Limb (tissue), 2 donors: ENCODE data around the gene ACTL8.
"Not testable (repeated sequence)": the region's sequence is repeated elsewhere in the genome, so short reads cannot be mapped to it uniquely, and the experiment has no call there.

ENCODE experiments used
- DNase-seq, 2 donors: peaks; one replicate each; pipeline ENCODE4 v3.0.0-alpha.2; 2016; ENCODE audit errors: extremely low spot score in 2 of 2

ACTL8 gene

GRCh38 chr1:17735348-17735747, 19.8 kb upstream of the ACTL8 start:
- no peak for DNase-seq

GRCh38 chr1:17735793-17736192, 19.3 kb upstream of the ACTL8 start:
- no peak for DNase-seq

DNA sequence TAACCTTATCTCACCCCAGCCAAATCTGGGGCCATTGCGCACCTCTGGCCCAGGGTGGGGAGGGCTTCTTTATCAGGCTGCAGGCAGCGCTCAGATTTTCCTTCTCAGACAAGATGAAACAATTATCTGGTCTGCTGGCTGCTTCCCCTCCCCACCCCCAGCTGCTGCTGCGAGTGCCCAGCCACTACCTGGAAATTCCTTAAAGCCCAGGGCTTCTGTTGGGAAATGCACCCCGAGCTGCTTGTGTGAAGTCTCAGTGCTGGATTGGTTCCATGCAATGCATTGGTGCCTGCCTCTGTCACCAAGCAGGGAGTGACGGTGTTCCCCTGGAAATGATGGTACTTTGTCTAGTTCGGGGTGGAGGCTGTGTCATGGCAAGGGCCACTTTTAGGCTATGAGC, 18.5 kb upstream of the ACTL8 start:
- no peak for DNase-seq

DNA sequence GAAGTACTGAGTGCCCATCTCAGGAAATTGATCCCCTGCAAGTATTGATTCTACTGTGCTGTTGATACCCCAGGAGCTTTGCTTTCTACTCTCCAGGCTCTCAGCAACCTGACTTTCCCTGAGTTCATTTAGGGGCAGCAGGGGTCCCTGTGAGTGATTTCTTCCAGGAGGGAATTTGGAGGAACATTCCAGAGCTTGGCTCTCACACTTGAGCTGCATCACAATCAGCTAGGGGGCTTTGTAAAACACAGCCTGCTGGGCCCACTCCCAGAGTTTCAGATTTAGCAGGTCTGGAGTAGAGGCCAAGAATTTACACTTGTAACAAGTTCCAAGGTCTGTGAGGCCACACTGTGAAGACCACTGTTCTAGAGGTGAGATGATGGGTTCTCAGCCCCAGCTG, 16.1 kb upstream of the ACTL8 start:
- no peak for DNase-seq

DNA sequence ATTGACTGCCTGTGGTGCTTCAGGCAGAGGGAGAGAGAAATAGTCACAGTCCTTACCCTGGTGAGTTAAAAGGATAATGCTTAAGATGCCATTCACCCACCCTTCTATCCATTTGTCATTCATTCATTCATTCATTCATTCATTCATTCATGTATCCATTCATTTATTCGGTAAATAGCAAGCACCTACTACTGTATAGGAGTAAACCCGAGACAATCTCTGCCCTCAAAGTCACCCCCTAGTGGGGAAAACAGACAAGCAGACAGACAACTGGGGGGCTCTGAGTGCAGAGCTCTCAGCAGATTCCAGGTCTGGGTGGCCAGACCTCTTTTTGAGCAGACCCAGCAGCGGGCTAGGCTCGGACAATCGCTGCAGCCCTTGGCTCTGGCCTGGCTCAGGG, 14.1 kb upstream of the ACTL8 start:
- no peak for DNase-seq

DNA sequence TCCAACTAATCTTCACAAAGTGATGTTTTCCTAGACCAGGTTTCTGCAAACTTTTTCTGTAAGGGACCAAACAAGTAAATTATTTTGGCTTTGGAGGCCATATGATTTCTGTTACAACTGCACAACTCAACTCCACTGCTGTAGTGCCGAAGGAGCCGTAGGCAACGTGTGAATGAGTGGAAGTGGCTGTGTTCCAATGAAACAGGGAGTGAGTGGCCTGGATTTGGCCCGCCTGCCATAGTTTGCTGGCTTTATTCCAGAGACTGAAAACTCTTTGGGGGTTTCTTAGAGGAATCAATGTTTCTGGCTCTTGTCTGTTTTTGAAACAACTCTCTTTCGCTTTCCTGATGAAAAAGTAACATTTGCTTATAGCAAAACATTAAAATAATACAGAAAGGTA, 12.6 kb upstream of the ACTL8 start:
- peak; percentile 42 to 64 for DNase-seq

DNA sequence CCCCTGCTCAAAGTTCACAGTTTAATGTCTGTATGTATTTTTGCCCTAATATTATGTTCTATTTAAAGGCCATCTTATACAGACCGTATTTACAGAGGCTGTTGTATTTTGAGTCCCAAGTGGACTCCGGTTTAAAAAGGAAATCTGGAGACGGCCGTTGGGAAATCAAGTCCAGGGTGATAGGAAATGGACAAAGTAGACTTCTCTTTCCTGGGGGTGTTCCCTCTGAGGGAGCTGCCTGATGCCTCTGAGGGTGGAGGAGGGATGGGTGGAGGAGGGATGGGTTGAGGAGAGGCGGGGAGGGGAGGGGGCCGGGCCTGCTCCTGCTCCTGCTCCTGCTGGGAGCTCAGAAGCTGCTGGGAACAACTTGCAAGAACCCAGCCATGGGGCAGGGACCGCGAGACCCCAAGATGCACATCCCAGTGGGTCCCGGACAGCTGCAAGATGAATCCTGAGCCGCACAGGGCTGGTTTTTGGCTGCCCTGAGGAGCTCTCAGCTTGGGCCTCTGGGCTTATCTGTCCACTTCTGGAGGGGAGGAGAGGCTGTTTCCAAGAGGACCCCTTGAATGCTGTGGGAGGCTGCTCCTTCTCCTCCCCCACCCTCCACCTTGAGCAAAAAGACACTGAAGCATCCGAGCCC, 12.0 kb upstream of the ACTL8 start:
- DNase-seq: no peak

DNA sequence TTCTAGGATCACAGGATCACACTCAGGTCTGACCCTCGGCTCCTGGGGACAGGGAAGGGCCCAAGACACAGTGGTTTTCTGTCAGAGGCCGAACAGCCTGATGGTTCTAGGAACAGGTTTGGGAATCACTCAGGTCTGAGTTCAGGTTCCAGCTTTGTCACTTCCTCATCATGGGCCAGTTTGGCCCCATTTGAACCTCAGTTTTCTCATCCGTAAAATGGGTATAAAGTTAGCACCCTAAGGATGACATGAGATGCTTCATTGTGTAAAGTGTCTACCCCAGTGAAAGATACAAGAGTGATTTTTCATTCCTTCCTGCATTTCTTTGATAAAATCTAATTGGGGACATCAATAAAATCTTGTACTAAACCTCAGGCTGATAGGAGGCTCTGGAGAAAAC, 11.2 kb upstream of the ACTL8 start:
- no peak for DNase-seq

DNA sequence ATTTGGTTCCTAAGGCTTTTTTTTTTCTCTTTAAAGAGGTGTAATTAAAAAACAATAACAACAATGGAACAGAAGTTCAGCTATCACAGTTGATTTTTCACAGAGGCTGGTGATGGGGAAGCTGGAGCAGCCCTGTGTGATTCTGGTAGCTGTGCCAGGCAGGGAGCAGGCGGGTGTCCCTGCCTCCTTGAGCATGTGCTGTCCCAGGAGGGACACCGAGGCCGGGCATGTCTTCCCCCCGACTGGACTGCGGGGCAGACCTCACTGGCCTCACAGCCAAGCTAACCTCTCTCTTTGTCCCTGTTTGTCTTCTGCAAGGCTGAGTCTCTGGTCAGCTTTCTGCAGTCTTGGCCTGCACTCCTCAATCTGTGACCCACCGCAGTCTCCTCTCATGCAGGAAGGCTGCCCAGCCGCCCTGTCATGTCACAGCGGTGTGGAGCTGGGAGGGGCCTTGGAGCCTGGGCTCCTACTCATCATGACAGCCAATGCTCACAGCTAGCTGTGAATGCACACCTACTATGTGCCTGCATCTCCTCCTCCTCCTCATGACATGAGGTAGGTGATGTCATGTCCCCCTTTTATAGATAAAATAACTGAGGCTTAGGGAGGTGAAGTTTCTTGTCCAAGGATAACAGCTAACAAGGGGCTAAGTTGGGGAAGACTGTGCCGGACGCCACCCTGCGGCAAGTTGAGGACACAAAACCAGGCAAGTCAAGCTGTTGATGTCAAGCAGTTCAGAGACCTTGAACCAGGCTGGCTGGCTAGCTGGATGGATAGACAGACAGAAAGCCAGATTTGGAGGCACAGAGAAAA, 10.3 kb upstream of the ACTL8 start:
- DNase-seq: no peak

- no peak for DNase-seq
These were observed 9.6 kb upstream of the ACTL8 start for GRCh38 chr1:17745479-17745955.

DNA sequence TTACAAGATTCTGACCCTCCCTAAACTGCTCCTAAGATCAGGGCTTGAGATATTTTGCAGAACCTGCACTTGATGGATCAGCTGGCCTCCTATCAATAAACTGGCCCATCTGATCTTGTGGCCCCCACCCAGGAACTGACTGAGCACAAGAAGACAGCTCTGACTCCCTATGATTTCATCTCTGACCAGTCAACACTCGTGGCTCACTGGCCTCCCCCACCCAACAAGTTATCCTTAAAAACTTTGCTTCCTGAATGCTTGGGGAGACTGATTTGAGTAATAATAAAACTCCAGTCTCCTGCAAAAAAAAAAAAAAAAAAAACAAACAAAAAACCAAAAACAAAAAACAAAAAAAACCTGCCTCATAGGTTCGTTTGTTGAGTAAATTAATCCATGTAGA, 8.9 kb upstream of the ACTL8 start:
- DNase-seq: not testable (repeated sequence)

DNA sequence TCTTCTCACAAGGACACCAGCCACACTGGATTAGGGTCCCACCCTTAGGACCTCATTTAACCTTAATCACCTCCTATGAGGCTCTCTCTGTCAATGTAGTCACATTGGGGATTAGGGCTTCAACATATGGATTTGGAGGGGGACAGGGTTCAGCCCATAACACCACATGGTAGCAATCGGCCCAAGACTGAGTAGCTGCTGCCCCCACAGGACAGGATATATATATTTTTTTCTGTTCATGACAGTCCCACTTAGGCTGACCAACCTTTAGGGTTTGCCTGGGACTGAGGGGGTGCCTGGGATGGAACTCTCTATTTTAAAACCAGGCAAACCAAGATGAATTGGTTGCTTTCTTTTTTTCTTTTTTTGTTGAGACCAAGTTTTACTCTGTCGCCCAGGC, 8.2 kb upstream of the ACTL8 start:
- no peak for DNase-seq

- DNase-seq: no peak
These were observed 4.8 kb upstream of the ACTL8 start for GRCh38 chr1:17750333-17750732.

DNA sequence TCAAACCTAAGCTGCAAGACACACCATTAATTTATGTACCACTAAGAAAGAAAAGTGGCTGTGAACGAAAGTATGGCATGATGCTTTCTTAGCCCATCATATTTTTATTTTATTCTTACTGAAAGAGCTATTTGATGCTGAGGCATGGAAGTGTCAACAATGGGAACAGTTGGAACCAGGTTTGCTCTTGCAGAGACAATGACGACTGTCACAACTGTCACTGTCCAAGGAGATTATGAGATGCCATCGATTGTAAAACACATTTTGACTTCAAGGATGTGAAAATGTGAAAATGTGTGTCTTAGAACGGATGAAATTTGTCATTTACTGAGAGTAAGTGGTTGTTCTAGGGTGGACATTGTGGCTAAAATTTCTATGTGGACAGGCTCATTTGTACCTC, 2.8 kb upstream of the ACTL8 start:
- DNase-seq: no peak

DNA sequence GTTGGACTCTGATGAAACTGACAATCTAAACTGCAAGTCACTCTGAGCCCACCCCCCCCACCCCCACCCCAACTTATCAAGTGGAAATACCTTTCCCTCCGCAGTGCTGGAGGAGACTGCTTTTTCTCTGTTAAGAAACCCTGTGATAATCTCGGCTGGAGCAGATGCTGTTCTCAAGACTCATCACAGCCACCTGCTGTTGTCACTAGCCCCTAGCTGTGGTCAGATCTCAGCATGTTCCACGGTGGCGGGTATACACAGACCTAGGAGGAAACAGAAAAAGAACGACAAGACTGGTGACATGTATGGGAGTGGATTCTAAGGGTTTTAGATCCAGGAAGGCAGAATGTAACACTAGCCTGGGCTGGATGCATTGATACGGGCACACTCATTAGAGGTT, 2.3 kb downstream of the ACTL8 start:
- peak in 1 of 2 donors; percentile 20 for DNase-seq

DNA sequence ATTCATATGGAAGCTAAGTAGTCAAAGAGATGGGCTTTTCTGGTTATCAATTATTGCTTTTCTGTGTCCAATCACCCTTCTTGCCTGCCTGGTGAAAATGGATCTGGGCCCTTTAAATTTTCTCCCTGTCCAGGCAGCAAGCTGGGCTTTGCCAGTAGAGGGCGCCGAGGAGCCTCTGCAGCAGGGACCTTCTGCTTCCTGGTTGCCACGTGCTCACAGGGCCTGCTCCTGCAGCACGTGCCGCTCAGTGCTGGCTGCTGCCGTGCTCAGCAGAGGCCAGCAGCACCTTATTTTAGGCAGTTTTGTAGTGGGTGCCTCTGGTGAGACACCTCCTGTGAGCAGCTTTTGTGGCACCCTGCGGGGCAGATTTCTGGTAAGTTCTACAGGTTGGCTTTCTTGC, 4.0 kb downstream of the ACTL8 start:
- no peak for DNase-seq

- DNase-seq: no peak
These were observed 7.2 kb downstream of the ACTL8 start for GRCh38 chr1:17762313-17762712.

DNA sequence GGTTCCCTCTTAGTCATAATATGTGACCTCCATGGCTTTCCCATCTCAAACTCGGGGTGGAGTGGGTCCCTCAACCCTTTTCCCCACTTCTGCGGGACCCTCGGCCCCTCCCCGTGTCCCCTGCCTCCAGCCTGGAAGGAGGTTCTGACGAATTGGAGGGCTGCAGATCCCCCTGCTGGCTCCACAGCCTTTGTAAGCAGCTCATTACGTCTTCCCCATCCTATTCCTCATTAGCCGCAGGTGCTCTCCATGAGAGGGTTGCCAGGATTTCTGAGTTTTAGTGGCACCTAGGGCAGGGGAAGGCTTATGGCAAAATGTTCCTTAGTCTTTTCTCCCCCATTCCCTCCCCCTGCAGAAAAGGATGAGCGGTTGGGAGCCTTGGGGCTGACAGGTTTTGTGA, 8.3 kb downstream of the ACTL8 start:
- DNase-seq: no peak

- no peak for DNase-seq
These were observed 8.9 kb downstream of the ACTL8 start for GRCh38 chr1:17763995-17764394.

DNA sequence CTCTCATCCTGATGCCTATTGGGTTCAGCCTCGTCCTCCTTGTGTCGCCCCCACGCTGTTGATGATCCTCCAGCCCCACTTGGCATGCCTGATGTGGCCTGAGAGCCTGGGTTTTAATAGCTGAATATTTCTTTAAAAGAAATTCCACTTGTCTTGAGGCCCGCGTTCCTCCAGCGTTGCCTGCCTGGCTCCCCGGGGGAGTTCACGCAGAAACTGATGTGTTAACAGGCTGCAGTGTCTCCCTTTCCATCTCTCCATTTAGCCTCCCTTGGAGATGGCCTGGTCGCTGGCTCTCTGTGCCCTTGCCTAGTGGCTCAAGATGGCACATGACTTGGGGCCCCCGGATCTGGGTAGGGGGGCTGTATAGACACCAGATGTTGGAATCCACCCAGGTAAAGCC, 9.5 kb downstream of the ACTL8 start:
- DNase-seq: no peak

DNA sequence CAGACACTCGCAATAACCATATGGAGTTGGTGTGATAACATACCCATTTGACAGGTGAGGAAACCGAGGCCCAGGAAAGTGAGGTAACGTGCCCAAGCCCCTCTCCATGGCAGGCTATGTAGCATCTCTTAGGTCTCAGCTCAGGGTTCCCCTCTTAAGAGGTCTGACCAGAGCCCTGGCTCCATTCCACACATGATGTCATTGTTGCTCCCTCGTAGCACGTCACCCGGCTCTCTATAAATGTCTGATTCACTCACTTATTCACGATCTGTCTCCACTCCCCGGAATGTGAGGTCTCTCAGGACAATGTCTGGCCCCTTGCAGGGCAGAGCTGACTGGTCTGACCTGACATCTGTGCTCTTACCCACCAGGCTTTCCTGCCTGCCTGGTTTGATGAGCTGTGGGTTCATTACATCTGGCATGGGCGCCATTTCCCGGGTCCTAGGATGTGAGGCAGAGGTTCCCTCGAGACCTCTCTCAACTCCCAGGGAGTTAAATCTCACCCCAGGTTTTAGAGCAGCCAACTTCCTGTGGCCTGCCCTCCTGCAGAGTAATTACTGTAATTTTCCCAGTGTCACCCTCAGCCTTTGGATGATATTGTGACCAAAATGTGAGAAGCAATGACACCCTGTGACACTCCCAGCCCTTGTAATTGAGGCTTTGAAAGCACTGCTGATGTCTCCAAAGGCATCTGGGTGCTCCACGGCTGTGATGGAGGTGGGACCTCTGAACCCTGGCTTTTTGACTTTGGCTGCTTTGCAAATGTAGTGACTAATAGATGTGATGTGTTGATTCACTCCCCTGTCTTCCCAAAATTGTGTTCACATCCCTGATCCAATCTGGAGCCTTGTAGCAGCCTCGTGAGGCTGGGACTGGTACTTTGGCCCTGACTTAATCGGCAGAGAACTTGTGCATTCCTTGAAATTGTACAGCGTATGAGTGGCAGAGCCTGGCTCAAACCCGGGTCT, 10.6 kb downstream of the ACTL8 start:
- no peak for DNase-seq

DNA sequence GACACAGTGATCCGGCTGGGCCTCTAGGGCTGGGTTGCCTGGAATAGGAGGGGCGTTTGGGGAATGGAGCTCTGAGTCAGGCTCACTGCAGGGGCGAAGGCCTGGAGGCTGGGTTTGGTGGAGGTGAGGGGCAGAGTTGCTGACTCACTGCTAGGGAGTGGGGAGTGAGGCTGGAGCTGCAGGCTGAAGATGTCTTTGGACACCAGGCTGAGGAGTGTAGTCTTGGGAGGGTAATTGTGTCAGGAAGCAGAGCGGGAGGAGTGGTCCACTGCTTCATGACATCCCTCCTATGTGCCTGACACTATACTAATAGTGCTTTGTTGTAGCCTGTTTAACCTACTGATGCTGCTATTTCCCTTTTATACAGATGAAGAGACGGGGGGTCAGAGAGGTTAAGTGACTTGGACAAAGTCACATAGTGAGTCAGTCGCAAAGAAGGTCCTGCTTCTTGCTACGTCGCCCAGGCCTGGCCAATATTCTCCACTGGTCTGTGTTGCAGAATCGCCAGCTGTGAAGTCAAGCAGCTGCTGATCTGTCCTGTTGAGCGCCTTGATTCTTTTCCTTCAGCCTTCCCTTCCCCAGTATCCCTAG, 13.6 kb downstream of the ACTL8 start:
- DNase-seq: no peak
